Activated CD8-positive, alpha-beta memory T cell treated with anti-CD3 and anti-CD28 coated beads, Interleukin-2, amount 50 U/mL, for 4 hours (primary cell): ENCODE measurements around the gene TCP11X2.
"Not testable (repeated sequence)": the region's sequence is repeated elsewhere in the genome, so short reads cannot be mapped to it uniquely, and the experiment has no call there.

Source experiments
- DNase-seq: peaks from one replicate; pipeline ENCODE4 v3.0.0-alpha.2; 2020

Gene TCP11X2

DNA sequence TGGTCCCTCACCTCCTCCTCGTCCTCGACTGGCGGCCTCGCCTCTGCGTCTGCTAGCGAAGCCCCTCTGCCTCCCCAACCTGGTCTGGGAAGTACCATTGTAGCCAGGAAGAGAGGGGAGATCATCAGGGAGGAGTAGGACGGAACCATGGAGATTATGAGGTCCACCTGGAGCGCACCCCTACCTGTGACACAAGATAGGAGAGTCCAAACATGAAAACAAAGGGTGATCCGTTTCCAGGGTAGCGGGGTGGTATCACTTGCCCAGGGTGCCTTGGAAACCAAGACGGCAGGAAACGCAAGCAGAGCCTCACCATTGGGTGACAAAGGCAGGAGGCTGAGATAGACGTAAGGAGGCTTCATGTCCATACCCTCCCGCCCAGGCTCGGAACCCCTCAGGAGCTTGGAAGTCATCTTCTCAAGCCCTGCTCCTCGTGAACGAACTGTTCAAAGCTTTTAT lies at the start of gene TCP11X2:
TSS of gene TCP11X2 (minus strand) at position 51 of the 459 bp plus-strand sequence.
- DNase-seq, result not testable (repeated sequence)

DNA sequence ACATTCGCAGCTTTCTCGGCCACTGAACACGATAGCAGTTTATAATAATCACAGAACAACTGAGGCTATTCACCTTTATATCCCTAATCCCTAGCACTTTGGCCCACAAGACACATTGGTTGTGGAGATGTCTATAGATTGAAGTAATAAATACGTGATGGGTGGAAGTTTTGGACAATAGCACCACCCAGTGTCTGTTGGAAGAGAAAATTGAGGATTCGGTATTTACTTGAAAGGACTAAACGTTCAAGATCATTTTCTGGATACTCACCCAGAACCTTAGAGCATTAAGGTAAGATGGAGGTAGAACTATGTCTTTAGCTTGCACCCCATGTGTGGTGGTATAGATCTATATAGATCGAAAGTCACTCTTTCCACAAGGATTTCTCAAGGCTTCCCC lies 45.7 kb upstream of the TCP11X2 start:
- DNase-seq, result no peak

- DNase-seq, result peak; percentile 59
Measured at GRCh38 chrX:102515975-102516941, 44.6 kb upstream of the TCP11X2 start, which contains the start of gene TMSB15A. TSS of gene TMSB15A (minus strand) at chrX:102516739.

GRCh38 chrX:102514536-102514935 lies 42.9 kb upstream of the TCP11X2 start:
- no peak for DNase-seq

GRCh38 chrX:102498732-102499131 lies 27.1 kb upstream of the TCP11X2 start:
- no peak for DNase-seq

DNA sequence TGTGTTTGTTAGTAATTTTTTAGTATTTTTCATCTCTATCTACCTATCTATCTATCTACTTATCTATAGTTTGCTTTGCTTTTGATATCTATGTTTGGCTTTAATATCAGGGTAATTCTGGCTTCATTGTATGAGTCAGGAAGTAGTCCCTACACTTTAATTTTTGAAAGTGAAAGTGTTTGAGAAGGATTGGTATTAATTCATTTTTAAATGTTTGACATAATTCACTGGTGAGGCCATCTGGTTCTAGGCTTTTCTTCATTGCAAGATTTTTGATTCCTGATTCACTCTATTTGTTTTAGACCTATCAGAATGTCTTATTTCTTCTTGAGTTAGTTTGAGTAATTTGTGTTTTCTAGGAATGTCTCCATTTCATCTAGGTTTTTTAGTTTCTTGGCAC lies 20.2 kb upstream of the TCP11X2 start:
- DNase-seq, result no peak

DNA sequence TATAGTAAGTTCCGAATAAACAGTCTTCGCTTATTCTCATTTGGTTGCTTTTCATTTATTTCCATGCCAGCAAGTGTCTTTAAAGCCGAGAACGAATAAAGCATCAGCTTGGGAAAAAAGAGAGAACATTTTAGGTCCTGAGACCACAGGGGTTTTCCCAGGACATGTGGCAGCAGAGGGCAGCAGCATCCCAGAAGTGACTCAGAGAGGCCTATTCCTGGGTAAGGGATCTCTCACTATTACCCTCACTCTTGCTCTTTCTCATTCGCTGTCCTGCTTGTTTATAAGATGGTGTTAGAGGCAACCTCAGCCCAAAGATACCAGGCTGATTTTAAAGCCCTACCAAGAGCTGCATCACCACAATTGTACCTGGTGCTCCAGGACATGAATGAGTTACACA lies 7.2 kb upstream of the TCP11X2 start:
- DNase-seq, result not testable (repeated sequence)

DNA sequence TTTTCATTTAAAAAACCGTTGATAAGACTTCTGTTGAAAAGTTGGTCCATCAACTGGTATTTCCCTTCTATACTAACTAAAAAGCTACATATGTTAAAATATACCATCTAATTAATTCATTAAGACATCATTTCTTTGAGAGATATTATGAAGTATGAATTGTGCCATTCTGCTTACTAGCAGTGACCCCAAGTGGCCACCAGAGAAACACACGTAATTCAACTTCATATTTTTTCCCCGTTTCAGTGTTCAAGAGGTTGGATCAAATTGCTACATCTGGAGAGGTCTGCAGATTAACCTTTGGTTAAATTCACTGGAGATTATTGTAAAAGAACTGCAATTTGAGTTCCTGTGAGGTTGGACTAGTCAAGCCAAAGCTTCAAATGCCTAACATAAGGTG lies 1.4 kb downstream of the TCP11X2 start:
- not testable (repeated sequence) for DNase-seq

DNA sequence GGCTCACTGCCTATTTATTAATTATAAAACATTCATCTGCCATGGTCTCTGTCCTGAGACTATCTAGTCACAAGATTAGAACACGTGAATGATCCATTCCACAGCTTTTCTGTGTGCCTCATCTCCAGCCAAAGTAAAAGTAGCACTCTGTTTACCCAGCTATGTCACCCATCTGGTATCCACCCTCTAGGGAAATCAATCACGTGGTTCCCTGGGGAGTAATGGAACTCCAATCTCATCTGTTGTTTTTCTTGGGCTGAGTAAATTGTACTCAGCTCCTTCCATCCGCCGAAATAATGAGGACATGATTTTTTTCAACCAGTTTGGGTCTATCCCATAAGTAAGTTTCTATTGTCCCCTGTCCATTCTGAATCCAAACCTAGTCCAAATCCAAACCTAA lies 13.0 kb downstream of the TCP11X2 start:
- DNase-seq, result not testable (repeated sequence)

DNA sequence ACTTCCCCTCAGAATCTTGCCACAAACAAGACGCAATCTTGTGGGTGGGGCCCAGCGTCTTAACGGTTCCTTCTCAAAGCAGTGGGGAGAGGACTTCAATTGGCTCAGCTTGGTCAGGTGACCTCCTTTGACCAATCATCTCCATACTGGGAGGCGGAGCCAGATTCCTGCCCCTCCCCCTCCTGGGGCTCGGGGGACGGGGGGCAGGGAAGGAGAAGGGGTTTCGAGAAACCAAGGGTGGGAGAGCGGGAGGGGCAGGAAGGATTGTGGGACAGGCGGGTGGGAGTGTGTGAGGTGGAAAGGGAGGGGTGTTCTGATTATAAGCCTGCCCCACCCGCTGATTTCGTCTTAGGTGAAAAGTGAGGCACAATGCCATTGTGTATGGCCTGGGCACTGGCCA lies 31.7 kb downstream of the TCP11X2 start, which contains the start of gene NXF2B:
TSS of gene NXF2B (minus strand) at position 101 of the 400 bp plus-strand sequence. CDS start 59,972 bp downstream, outside the sequence.
- not testable (repeated sequence) for DNase-seq

DNA sequence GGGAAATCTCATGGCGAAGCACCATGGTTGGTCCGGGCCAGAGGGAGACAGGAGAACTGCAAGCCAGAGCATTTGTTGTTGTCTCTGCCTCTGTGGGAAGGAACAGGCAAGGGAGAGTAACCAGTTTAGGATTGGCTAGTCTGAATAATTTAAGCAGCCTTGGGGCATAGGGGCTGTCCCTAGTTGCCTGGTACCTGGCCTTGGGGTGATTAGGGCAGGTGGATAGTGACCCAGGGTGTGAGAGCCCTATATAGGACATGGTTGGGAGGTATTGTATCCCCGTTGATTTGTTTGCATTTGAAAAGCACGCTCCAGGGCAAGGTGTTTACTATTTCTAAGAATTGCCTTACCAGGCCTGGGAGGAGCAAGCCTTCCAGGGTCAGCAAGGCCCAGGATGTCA lies 57.1 kb downstream of the TCP11X2 start:
- not testable (repeated sequence) for DNase-seq
